Renal cortex interstitium (tissue), 11 donors: ENCODE data around the gene EEFSEC. TPM values are rescaled to one million over a fixed set of nuclear protein-coding genes. Genes with fewer than 3 reads are reported as not detected.

ENCODE experiments used
- DNase-seq, 11 donors: peaks; one replicate each; pipeline ENCODE4 v3.0.0-alpha.2; 2013; ENCODE audit warnings: low read depth in 9 of 11, low spot score in 4 of 11; ENCODE audit errors: extremely low read depth in 1 of 11
- polyA plus RNA-seq, 3 donors: library from polyadenylated mRNA; unstranded; fragments of 120-200 nt; gene quantifications; one replicate each; pipeline ENCODE4 v1.2.1, GENCODE V29; 2013; ENCODE audit not compliant: insufficient read length in 3 of 3

Gene EEFSEC
- polyA plus RNA-seq, 3 donors: 19.5 to 26.9 (median 25.5) TPM

GRCh38 chr3:128317101-128317697 lies 163.9 kb downstream of the EEFSEC start:
- DNase-seq: no peak

- DNase-seq: no peak
Observed at GRCh38 chr3:128317698-128318231, 164.5 kb downstream of the EEFSEC start.

- no peak for DNase-seq
Observed at GRCh38 chr3:128318275-128318941, 165.1 kb downstream of the EEFSEC start.

GRCh38 chr3:128319107-128319506 lies 165.8 kb downstream of the EEFSEC start:
- DNase-seq: no peak

GRCh38 chr3:128319741-128320141 lies 166.5 kb downstream of the EEFSEC start:
- no peak for DNase-seq

- DNase-seq: no peak
Observed at GRCh38 chr3:128320551-128321340, 167.5 kb downstream of the EEFSEC start.

GRCh38 chr3:128321418-128321817 lies 168.1 kb downstream of the EEFSEC start:
- no peak for DNase-seq

GRCh38 chr3:128322030-128323022 lies 169.0 kb downstream of the EEFSEC start:
- DNase-seq: no peak

GRCh38 chr3:128323206-128324081 lies 170.2 kb downstream of the EEFSEC start:
- no peak for DNase-seq

- no peak for DNase-seq
Observed at GRCh38 chr3:128324911-128325592, 171.8 kb downstream of the EEFSEC start.

GRCh38 chr3:128326051-128326823 lies 173.0 kb downstream of the EEFSEC start:
- DNase-seq: no peak

- DNase-seq: no peak
Observed at GRCh38 chr3:128327606-128328031, 174.3 kb downstream of the EEFSEC start.

- DNase-seq: no peak
Observed at GRCh38 chr3:128328546-128329458, 175.5 kb downstream of the EEFSEC start.

- no peak for DNase-seq
Observed at GRCh38 chr3:128329491-128330213, 176.4 kb downstream of the EEFSEC start.
